HL-60 (cell line): ENCODE results near the gene COMMD10.

Experiments
- DNase-seq, 2 experiments: peaks; one replicate each; pipeline ENCODE4 v3.0.0-alpha.2; 2010 to 2020; ENCODE audit warnings: low read depth in 1 of 2, low spot score in 1 of 2
- H3K27ac ChIP-seq: fragments of 250-450 bp; sonication (Bioruptor Pico); replicated peaks from 2 replicates; pipeline ENCODE4 v1.5.1; 2020; ENCODE audit warnings: mild to moderate bottlenecking, moderate library complexity
- H3K27me3 ChIP-seq: fragments of 250-450 bp; sonication (Bioruptor Pico); 2 replicates; pipeline ENCODE4 v1.5.1; 2021; ENCODE audit warnings: mild to moderate bottlenecking, moderate library complexity; ENCODE audit not compliant: insufficient read depth, poor library complexity, severe bottlenecking
- H3K4me3 ChIP-seq: replicated peaks from 2 replicates; pipeline ENCODE4 v1.5.1; 2011; ENCODE audit warnings: mild to moderate bottlenecking, control low read depth, low read length; ENCODE audit not compliant: insufficient read depth
- CTCF ChIP-seq: IDR thresholded peaks from one replicate; pipeline ENCODE4 v1.5.1; 2011; ENCODE audit warnings: low read length, control low read depth, inconsistent platforms; ENCODE audit not compliant: insufficient read depth
- GABPA ChIP-seq: IDR thresholded peaks from 2 replicates; pipeline ENCODE4 v1.6.1; 2012; ENCODE audit warnings: low read depth
- POLR2AphosphoS5 ChIP-seq: IDR thresholded peaks from 2 replicates; pipeline ENCODE4 v1.6.1; 2012; ENCODE audit warnings: low read depth
- SPI1 ChIP-seq: IDR thresholded peaks from 2 replicates; pipeline ENCODE4 v1.6.1; 2012; ENCODE audit warnings: low read depth, mild to moderate bottlenecking, borderline replicate concordance
- TF ChIP-seq, protein P1 (sequence below): IDR thresholded peaks from 2 replicates; pipeline ENCODE4 v1.6.1; 2012; ENCODE audit warnings: low read depth; ENCODE audit not compliant: insufficient replicate concordance

Gene COMMD10

DNA sequence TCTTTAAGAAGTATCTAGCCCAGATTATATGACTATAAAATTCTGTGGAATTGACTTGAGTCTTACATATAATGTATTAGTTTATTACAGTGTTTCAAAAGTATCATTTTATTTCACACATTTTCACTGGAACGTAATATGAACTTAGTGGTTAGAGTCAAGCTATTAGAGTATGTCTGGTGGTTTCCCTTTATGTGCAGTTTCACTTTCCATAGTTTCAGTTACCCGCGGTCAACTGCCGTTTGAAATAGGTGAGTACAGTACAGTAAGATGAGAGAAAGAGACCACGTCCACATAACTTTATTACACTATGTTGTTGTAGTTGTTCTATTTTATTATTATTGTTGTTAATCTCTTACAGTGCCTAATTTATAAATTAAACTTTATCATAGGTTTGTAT, 50.5 kb downstream of the COMMD10 start:
- no peaks in the 10 kb centered on the region for H3K27me3 ChIP-seq
- DNase-seq: no peak
- H3K27ac ChIP-seq: no peak overlapping the region
- H3K4me3 ChIP-seq: no peak overlapping the region
- TF ChIP-seq SPI1 (no peak), GABPA (no peak), CTCF (no peak), POLR2AphosphoS5 (no peak)
- TF ChIP-seq, protein P1, sequence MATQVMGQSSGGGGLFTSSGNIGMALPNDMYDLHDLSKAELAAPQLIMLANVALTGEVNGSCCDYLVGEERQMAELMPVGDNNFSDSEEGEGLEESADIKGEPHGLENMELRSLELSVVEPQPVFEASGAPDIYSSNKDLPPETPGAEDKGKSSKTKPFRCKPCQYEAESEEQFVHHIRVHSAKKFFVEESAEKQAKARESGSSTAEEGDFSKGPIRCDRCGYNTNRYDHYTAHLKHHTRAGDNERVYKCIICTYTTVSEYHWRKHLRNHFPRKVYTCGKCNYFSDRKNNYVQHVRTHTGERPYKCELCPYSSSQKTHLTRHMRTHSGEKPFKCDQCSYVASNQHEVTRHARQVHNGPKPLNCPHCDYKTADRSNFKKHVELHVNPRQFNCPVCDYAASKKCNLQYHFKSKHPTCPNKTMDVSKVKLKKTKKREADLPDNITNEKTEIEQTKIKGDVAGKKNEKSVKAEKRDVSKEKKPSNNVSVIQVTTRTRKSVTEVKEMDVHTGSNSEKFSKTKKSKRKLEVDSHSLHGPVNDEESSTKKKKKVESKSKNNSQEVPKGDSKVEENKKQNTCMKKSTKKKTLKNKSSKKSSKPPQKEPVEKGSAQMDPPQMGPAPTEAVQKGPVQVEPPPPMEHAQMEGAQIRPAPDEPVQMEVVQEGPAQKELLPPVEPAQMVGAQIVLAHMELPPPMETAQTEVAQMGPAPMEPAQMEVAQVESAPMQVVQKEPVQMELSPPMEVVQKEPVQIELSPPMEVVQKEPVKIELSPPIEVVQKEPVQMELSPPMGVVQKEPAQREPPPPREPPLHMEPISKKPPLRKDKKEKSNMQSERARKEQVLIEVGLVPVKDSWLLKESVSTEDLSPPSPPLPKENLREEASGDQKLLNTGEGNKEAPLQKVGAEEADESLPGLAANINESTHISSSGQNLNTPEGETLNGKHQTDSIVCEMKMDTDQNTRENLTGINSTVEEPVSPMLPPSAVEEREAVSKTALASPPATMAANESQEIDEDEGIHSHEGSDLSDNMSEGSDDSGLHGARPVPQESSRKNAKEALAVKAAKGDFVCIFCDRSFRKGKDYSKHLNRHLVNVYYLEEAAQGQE: no peak

DNA sequence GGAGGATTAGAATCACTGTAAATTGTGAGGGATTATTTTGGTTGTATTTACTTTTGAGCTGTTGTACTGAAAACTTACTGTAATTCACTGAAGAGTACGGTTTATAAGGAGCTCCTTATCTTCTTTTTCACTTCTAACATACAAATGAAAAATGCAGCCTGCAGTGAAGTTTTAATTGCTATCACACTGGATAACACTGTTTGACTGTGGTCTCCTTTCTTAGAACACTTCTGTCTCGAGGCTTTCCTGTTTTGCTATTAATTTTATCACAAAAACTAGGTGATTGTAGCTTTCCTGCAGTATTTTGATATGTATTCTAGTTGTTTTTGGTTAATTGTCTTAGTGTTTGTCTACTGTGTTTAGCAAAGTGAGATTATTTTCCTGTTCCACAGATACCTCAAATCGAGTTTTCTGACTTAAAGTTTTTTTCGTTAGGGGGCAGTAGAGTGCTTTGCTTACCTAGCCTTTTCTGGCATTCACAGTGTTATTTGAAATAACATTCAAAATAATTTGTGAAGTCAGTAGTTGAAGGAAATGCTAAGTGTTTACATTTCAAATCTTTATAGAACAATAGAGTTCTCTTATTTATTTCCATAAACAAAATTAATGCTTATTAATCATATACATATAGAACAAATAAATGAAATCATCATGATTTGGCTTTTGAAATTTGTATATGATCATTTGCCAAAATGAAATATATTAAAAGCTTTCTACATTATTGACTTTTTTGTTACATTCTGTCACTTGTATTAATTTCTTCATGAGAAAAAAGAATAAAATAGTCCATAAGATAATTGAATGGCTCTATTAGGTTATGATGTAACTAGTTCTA, 52.9 kb downstream of the COMMD10 start:
- TF ChIP-seq, protein P1: no peak
- TF ChIP-seq POLR2AphosphoS5: no peak
- TF ChIP-seq GABPA: no peak
- no peak for TF ChIP-seq SPI1
- no peak for TF ChIP-seq CTCF
- peak in 1 of 2 experiments; percentile 1 for DNase-seq
- Histone ChIP-seq H3K4me3 (no peak overlapping the region), H3K27me3 (no peaks in the 10 kb centered on the region), H3K27ac (no peak overlapping the region)

DNA sequence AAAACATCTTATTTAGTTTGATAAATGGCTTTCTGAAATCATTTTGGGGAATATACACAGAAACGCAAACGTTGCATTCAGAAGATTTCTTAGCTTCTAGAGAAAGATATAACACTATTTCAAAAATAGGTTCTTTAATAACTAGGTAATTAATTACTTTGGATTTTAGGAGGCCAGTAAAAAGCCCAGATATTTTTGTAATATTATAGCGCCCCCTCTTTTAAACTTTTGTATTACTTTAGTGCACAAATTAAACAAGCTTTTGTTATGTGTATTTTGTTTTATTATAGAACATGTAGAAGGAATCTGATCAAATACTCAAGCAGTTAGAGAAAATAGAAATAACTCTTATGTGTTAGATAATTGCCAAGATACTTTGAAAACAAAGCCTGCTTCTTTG, 57.7 kb downstream of the COMMD10 start:
- Histone ChIP-seq H3K27me3 (no peaks in the 10 kb centered on the region), H3K27ac (no peak overlapping the region), H3K4me3 (no peak overlapping the region)
- DNase-seq: no peak
- TF ChIP-seq GABPA: no peak
- TF ChIP-seq, protein P1: no peak
- TF ChIP-seq CTCF: no peak
- TF ChIP-seq POLR2AphosphoS5: no peak
- no peak for TF ChIP-seq SPI1
